Loucy (cell line): ENCODE results near the gene PRKN.

Experiments used
- H2AFZ ChIP-seq: fragments of 200-600 bp; sonication (generic); 2 replicates; pipeline ENCODE4 v1.6.0; 2016; ENCODE audit warnings: antibody characterized with exemption, mild to moderate bottlenecking, low read length, moderate library complexity
- H3F3A ChIP-seq: fragments of 200-600 bp; 2 replicates; pipeline ENCODE4 v1.6.0; 2016; ENCODE audit warnings: antibody characterized with exemption, low read depth, mild to moderate bottlenecking
- H3K27me3 ChIP-seq: fragments of 200-600 bp; sonication (generic); 2 replicates; pipeline ENCODE4 v1.6.1; 2014; ENCODE audit warnings: low read length, mild to moderate bottlenecking; ENCODE audit not compliant: insufficient read depth, poor library complexity, severe bottlenecking
- H3K36me3 ChIP-seq: fragments of 200-600 bp; sonication (generic); 2 replicates; pipeline ENCODE4 v1.6.1; 2016; ENCODE audit warnings: low read length; ENCODE audit not compliant: insufficient read depth
- H3K4me1 ChIP-seq: fragments of 200-600 bp; sonication (generic); 2 replicates; pipeline ENCODE4 v1.5.1; 2014; ENCODE audit warnings: low read length, mild to moderate bottlenecking; ENCODE audit not compliant: insufficient read depth, poor library complexity, severe bottlenecking
- H3K4me2 ChIP-seq: fragments of 200-600 bp; sonication (generic); 2 replicates; pipeline ENCODE4 v1.6.0; 2014; ENCODE audit warnings: antibody characterized with exemption, low read length, low read depth, mild to moderate bottlenecking; ENCODE audit not compliant: poor library complexity, severe bottlenecking
- H3K4me3 ChIP-seq: fragments of 200-600 bp; sonication (generic); 2 replicates; pipeline ENCODE4 v1.5.1; 2014; ENCODE audit warnings: low read length, mild to moderate bottlenecking, mixed read lengths; ENCODE audit not compliant: poor library complexity, severe bottlenecking
- H3K79me2 ChIP-seq: fragments of 200-600 bp; sonication (generic); 2 replicates; pipeline ENCODE4 v1.6.1; 2014; ENCODE audit warnings: low read length; ENCODE audit not compliant: insufficient read depth
- H3K9ac ChIP-seq: fragments of 200-600 bp; sonication (generic); 2 replicates; pipeline ENCODE4 v1.6.0; 2014; ENCODE audit warnings: mild to moderate bottlenecking, low read depth, low read length, moderate library complexity; ENCODE audit not compliant: poor library complexity, severe bottlenecking
- H3K9me2 ChIP-seq: fragments of 200-600 bp; sonication (generic); replicated peaks from 2 replicates; pipeline ENCODE4 v1.6.1; 2016; ENCODE audit warnings: low read depth, low read length, mixed read lengths
- H3K9me3 ChIP-seq: fragments of 200-600 bp; sonication (generic); 2 replicates; pipeline ENCODE4 v1.6.1; 2014; ENCODE audit warnings: mild to moderate bottlenecking, antibody characterized with exemption, low read length, low read depth; ENCODE audit not compliant: insufficient read depth
- H4K20me1 ChIP-seq: fragments of 200-600 bp; sonication (generic); 2 replicates; pipeline ENCODE4 v1.6.0; 2014; ENCODE audit warnings: antibody characterized with exemption, low read length, mild to moderate bottlenecking; ENCODE audit not compliant: insufficient read depth, poor library complexity, severe bottlenecking
- CTCF ChIP-seq: fragments of 200-600 bp; sonication (generic); conservative IDR thresholded peaks from 2 replicates; pipeline ENCODE4 v1.5.1; 2014; ENCODE audit warnings: mild to moderate bottlenecking, antibody characterized with exemption, low read length
- EZH2phosphoT487 ChIP-seq: fragments of 200-600 bp; IDR thresholded peaks from 2 replicates; pipeline ENCODE4 v1.6.1; 2018; ENCODE audit warnings: antibody characterized with exemption, mild to moderate bottlenecking, moderate library complexity, borderline replicate concordance

Gene PRKN

GRCh38 chr6:161481786-161482516, 1245.6 kb downstream of the PRKN start:
- no peak for TF ChIP-seq EZH2phosphoT487
- TF ChIP-seq CTCF: no peak
- Histone ChIP-seq H3K4me1 (no peaks in the 10 kb centered on the region), H3K9ac (no peak overlapping the region), H2AFZ (no peak overlapping the region), H3F3A (no peaks in the 10 kb centered on the region), H3K27me3 (no peaks in the 10 kb centered on the region), H3K9me3 (no peaks in the 10 kb centered on the region), H3K4me3 (no peak overlapping the region), H3K36me3 (no peaks in the 10 kb centered on the region), H3K9me2 (no peaks in the 10 kb centered on the region), H4K20me1 (no peaks in the 10 kb centered on the region), H3K4me2 (no peak overlapping the region), H3K79me2 (no peaks in the 10 kb centered on the region)

- Histone ChIP-seq H2AFZ (no peak overlapping the region), H3K9me2 (no peaks in the 10 kb centered on the region)
Observed at GRCh38 chr6:161480421-161481155, 1247.0 kb downstream of the PRKN start.

GRCh38 chr6:161479376-161479775, 1248.2 kb downstream of the PRKN start:
- Histone ChIP-seq H4K20me1 (no peaks in the 10 kb centered on the region), H3K9ac (no peak overlapping the region), H3K9me3 (0 out of 2 replicates have a peak, but pooled peaks cover 2% of the 10 kb centered on the region), H3K36me3 (no peaks in the 10 kb centered on the region), H3K79me2 (no peaks in the 10 kb centered on the region), H3K4me3 (no peak overlapping the region), H3F3A (no peaks in the 10 kb centered on the region), H3K27me3 (no peaks in the 10 kb centered on the region), H2AFZ (no peak overlapping the region), H3K4me1 (no peaks in the 10 kb centered on the region), H3K4me2 (no peak overlapping the region), H3K9me2 (no peaks in the 10 kb centered on the region)
- TF ChIP-seq CTCF (no peak), EZH2phosphoT487 (no peak)

More at GRCh38 chr6:161480421-161481155, 1247.0 kb downstream of the PRKN start:
- no peaks in the 10 kb centered on the region for H3F3A ChIP-seq
- H4K20me1 ChIP-seq: no peaks in the 10 kb centered on the region
- no peak overlapping the region for H3K4me3 ChIP-seq
- TF ChIP-seq CTCF: no peak
- H3K79me2 ChIP-seq: no peaks in the 10 kb centered on the region
- no peaks in the 10 kb centered on the region for H3K9me3 ChIP-seq
- H3K27me3 ChIP-seq: no peaks in the 10 kb centered on the region
- H3K4me2 ChIP-seq: no peak overlapping the region
- no peaks in the 10 kb centered on the region for H3K4me1 ChIP-seq
- no peak overlapping the region for H3K9ac ChIP-seq
- no peaks in the 10 kb centered on the region for H3K36me3 ChIP-seq
